ENCODE results near the gene RPRD1A.
"Not testable (repeated sequence)": the region's sequence is repeated elsewhere in the genome, so short reads cannot be mapped to it uniquely, and the experiment has no call there.

Gene RPRD1A

GRCh38 chr18:36067055-36067957, at the start of gene RPRD1A:
Gene RPRD1A, minus strand, starts transcription at chr18:36067559. Its CDS starts 155 bp downstream, at chr18:36067404.
- DNase-seq (ENCODE audit: low read depth), result peak; percentile 78

- not testable (repeated sequence) for DNase-seq (ENCODE audit: low read depth)
Measured at GRCh38 chr18:36116771-36117170, 49.4 kb upstream of the RPRD1A start.

- no peak for DNase-seq (ENCODE audit: low read depth)
Measured at GRCh38 chr18:36114738-36115137, 47.4 kb upstream of the RPRD1A start.

GRCh38 chr18:36114251-36114650, 46.9 kb upstream of the RPRD1A start:
- no peak for DNase-seq (ENCODE audit: low read depth)

- no peak for DNase-seq (ENCODE audit: low read depth)
Measured at GRCh38 chr18:36112302-36112701, 44.9 kb upstream of the RPRD1A start.

- DNase-seq (ENCODE audit: low read depth), result no peak
Measured at GRCh38 chr18:36109737-36110136, 42.4 kb upstream of the RPRD1A start.

- no peak for DNase-seq (ENCODE audit: low read depth)
Measured at GRCh38 chr18:36108601-36109000, 41.2 kb upstream of the RPRD1A start.

- DNase-seq (ENCODE audit: low read depth), result no peak
Measured at GRCh38 chr18:36108196-36108595, 40.8 kb upstream of the RPRD1A start.

GRCh38 chr18:36107477-36107876, 40.1 kb upstream of the RPRD1A start:
- DNase-seq (ENCODE audit: low read depth), result no peak

- no peak for DNase-seq (ENCODE audit: low read depth)
Measured at GRCh38 chr18:36104749-36105148, 37.4 kb upstream of the RPRD1A start.

- no peak for DNase-seq (ENCODE audit: low read depth)
Measured at GRCh38 chr18:36101943-36102342, 34.6 kb upstream of the RPRD1A start.

- no peak for DNase-seq (ENCODE audit: low read depth)
Measured at GRCh38 chr18:36099311-36099710, 32.0 kb upstream of the RPRD1A start.

GRCh38 chr18:36096955-36097354, 29.6 kb upstream of the RPRD1A start:
- no peak for DNase-seq (ENCODE audit: low read depth)

GRCh38 chr18:36095936-36096519, 28.7 kb upstream of the RPRD1A start:
- DNase-seq (ENCODE audit: low read depth), result peak; percentile 34

GRCh38 chr18:36094431-36094830, 27.1 kb upstream of the RPRD1A start:
- no peak for DNase-seq (ENCODE audit: low read depth)

GRCh38 chr18:36092116-36092515, 24.8 kb upstream of the RPRD1A start:
- DNase-seq (ENCODE audit: low read depth), result not testable (repeated sequence)

GRCh38 chr18:36089001-36089400, 21.6 kb upstream of the RPRD1A start:
- no peak for DNase-seq (ENCODE audit: low read depth)

GRCh38 chr18:36088256-36088655, 20.9 kb upstream of the RPRD1A start:
- DNase-seq (ENCODE audit: low read depth), result no peak

GRCh38 chr18:36086186-36086585, 18.8 kb upstream of the RPRD1A start:
- no peak for DNase-seq (ENCODE audit: low read depth)

- DNase-seq (ENCODE audit: low read depth), result no peak
Measured at GRCh38 chr18:36085195-36085594, 17.8 kb upstream of the RPRD1A start.

- no peak for DNase-seq (ENCODE audit: low read depth)
Measured at GRCh38 chr18:36083729-36084128, 16.4 kb upstream of the RPRD1A start.

GRCh38 chr18:36081118-36081517, 13.8 kb upstream of the RPRD1A start:
- not testable (repeated sequence) for DNase-seq (ENCODE audit: low read depth)

- DNase-seq (ENCODE audit: low read depth), result no peak
Measured at GRCh38 chr18:36078751-36079529, 11.6 kb upstream of the RPRD1A start.
